ENCODE data around the gene SPPL3. TPM values are rescaled to one million over a fixed set of nuclear protein-coding genes. Genes with fewer than 3 reads are reported as not detected.

SPPL3 gene
- polyA plus RNA-seq, 1 of the 3 experiments (the other 2 are of a cell fraction), result 18.8 TPM

- TF ChIP-seq IRF3 (IDR thresholded peaks at IDR 0.05; ENCODE audit: low read depth, low read length) (no peak), GATA2 (CRISPR knock-in tag; IDR thresholded peaks at IDR 0.05) (no peak)
These were observed 146.2 kb downstream of the SPPL3 start (continued) for GRCh38 chr12:120757949-120758348.

- no peaks in the 10 kb centered on the region for H3K79me2 ChIP-seq (ENCODE audit: insufficient read depth)
- H3K9ac ChIP-seq, result no peak overlapping the region
- no peaks in the 10 kb centered on the region for H3F3A ChIP-seq (replicated peaks; ENCODE audit: insufficient read depth)
- no peaks in the 10 kb centered on the region for H3K9me2 ChIP-seq
- no peak overlapping the region for H3K4me2 ChIP-seq
- H3K27me3 ChIP-seq (ENCODE audit: insufficient read depth), result no peaks in the 10 kb centered on the region
- H3K9me3 ChIP-seq, result 0 out of 2 replicates have a peak, but pooled peaks cover 3% of the 10 kb centered on the region
- 38% methylated on average over 4 of the region's 4 CpGs for WGBS (ENCODE audit: low lambda C conversion rate)
- peaks cover 0 to 12% of the 10 kb centered on the region in 2 experiments; a peak in 1 of 4 replicates for H3K4me1 ChIP-seq (ENCODE audit: control insufficient read depth in 1 of 2, insufficient read depth in 2 of 2, low read depth in 1 of 2, low read length in 1 of 2)
- no peaks in the 10 kb centered on the region for H4K20me1 ChIP-seq (ENCODE audit: insufficient read depth)
- DNase-seq, result peak; percentile 50
- peaks cover 0 to 17% of the 10 kb centered on the region in 2 experiments for H3K36me3 ChIP-seq (replicated peaks in 1 of 2; ENCODE audit: control insufficient read depth in 1 of 2, insufficient read depth in 2 of 2, low read length in 1 of 2)
- no peak overlapping the region for H3K4me3 ChIP-seq (ENCODE audit: low read depth in 2 of 2, low read length in 1 of 2)
- H2AFZ ChIP-seq (ENCODE audit: low read depth), result no peak overlapping the region
- H3K27ac ChIP-seq (ENCODE audit: low read depth in 2 of 2, low read length in 1 of 2), result peak overlapping the region in 1 of 2 experiments; percentile 11; a peak in 1 of 4 replicates
- ChIA-PET POLR2A (no interaction called here), CTCF (interaction anchor here (1.3 to 1.7 kb wide), 3 partner anchors 9 to 214 kb away, joined by 3 to 5 read pairs (median 5); no protein-coding TSS in a partner anchor)
- TF ChIP-seq RCOR1 (IDR thresholded peaks at IDR 0.05; ENCODE audit: low read length) (peak; percentile 47; the same call in 1 of the 2 replicates), EP300 (IDR thresholded peaks at IDR 0.05; ENCODE audit: borderline replicate concordance in 1 of 2, low read depth in 1 of 2, low read length in 1 of 2) (peak in 1 of 2 experiments; percentile 27; a peak in 1 of 4 replicates), MXI1 (IDR thresholded peaks at IDR 0.05; ENCODE audit: low read depth, low read length) (peak; percentile 58; the same call in 1 of the 2 replicates), GATA2 (CRISPR knock-in tag; IDR thresholded peaks at IDR 0.05) (peak; percentile 44), POLR2AphosphoS5 (IDR thresholded peaks at IDR 0.05; ENCODE audit: low read depth, low read length) (no peak), CTCF (IDR thresholded peaks at IDR 0.05) (no peak)
These were observed 146.9 kb downstream of the SPPL3 start for GRCh38 chr12:120757226-120757742.

- 0 out of 2 replicates have a peak, but pooled peaks cover 3% of the 10 kb centered on the region for H3K9me3 ChIP-seq
- H3K4me1 ChIP-seq (ENCODE audit: control insufficient read depth in 1 of 2, insufficient read depth in 2 of 2, low read depth in 1 of 2, low read length in 1 of 2), result peaks cover 0 to 12% of the 10 kb centered on the region in 2 experiments; a peak in 1 of 4 replicates
- no peak overlapping the region for H3K4me3 ChIP-seq (ENCODE audit: low read depth in 2 of 2, low read length in 1 of 2)
- H3K36me3 ChIP-seq (replicated peaks in 1 of 2; ENCODE audit: control insufficient read depth in 1 of 2, insufficient read depth in 2 of 2, low read length in 1 of 2), result no peaks in the 10 kb centered on the region
- H2AFZ ChIP-seq (ENCODE audit: low read depth), result no peak overlapping the region
- H3F3A ChIP-seq (replicated peaks; ENCODE audit: insufficient read depth), result no peaks in the 10 kb centered on the region
- CTCF ChIA-PET, result no interaction called here
- POLR2A ChIA-PET, result no interaction called here
- no peaks in the 10 kb centered on the region for H3K27me3 ChIP-seq (ENCODE audit: insufficient read depth)
- no peak overlapping the region for H3K9ac ChIP-seq
- H4K20me1 ChIP-seq (ENCODE audit: insufficient read depth), result no peaks in the 10 kb centered on the region
- no peak for TF ChIP-seq GATA2 (CRISPR knock-in tag; IDR thresholded peaks at IDR 0.05)
- TF ChIP-seq USF2 (IDR thresholded peaks at IDR 0.05; ENCODE audit: borderline replicate concordance, low read depth, low read length), result no peak
- TF ChIP-seq NRF1 (IDR thresholded peaks at IDR 0.05; ENCODE audit: low read depth, low read length), result no peak
- TF ChIP-seq TEAD4 (IDR thresholded peaks at IDR 0.05; ENCODE audit: borderline replicate concordance, insufficient read depth), result no peak
- H3K27ac ChIP-seq (ENCODE audit: low read depth in 2 of 2, low read length in 1 of 2), result no peak overlapping the region
- H3K4me2 ChIP-seq, result no peak overlapping the region
- H3K79me2 ChIP-seq (ENCODE audit: insufficient read depth), result no peaks in the 10 kb centered on the region
- no peak for DNase-seq
- H3K9me2 ChIP-seq, result no peaks in the 10 kb centered on the region
These were observed 148.9 kb downstream of the SPPL3 start for GRCh38 chr12:120755269-120755668.
